HG03025 (cell line): ENCODE results near the gene HDHD2.

Experiments
- ATAC-seq: cut with Tn5 transposase; IDR thresholded peaks from one replicate; pipeline ENCODE4 v1.9.1; 2021; ENCODE audit warnings: mild to moderate bottlenecking, moderate library complexity; ENCODE audit not compliant: unreplicated experiment, low FRiP score

The HDHD2 gene

DNA sequence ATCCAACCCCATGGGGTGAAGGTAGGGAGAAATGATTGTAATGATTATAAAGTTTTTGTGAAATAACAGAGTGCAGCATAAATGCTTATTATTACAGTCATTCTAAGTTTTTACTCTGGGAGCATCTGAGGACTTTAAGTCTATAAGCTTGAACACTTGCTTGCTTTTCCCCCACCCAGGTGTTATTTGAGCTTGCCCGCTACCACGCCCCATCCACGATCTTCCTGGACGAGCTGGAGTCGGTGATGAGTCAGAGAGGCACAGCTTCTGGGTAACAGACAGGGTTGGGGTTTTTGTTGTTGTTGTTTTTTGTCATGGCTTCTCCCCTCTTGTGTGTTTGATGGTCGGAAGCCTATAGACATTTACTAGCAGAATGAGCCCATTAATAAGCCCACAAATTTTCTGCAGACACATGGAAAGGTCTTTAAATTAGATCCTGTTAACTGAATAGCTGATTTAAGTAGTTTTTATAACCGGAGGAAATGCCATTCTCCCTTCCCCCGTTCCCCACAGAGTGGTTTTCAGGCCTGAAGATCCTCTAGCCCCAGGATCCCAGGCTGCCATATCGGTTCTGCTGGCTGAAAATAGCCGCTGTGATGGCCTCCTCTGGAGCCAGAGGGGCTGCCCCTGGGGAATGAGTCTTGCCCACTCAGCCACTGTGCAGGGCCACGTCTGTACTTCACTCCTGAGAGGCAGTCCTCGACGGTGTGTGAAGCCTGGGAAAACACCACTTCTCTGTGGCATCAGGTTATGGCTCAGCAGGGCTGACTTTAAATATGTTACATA is 75.0 kb downstream of the HDHD2 start:
- ATAC-seq = no peak

GRCh38 chr18:47067648-47068047 is 82.7 kb downstream of the HDHD2 start:
- no peak for ATAC-seq

GRCh38 chr18:47063096-47063495 is 87.2 kb downstream of the HDHD2 start:
- no peak for ATAC-seq

DNA sequence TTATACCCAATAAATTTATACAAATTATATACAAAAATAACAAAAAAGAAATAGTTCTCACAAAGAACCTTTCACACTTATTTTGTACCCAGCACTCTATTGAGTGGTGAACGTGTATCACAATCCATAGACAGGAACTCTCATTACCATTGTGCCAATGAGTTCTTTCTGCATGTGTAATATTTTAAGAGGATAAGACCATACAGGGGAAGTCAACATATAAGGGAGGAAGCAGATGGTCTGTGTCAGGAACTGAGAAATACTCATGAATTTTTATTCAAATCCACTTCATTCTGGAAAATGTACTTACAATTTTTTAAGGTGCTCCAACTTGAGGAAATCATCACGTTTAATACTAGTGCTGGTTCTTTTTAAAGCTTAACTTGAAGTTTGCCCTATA is 87.8 kb downstream of the HDHD2 start:
- ATAC-seq = no peak
